SIG-M5 treated with dmso at 0.1 percent for 504 hours (cell line): ENCODE results near the gene MRPS5.
A peak's percentile ranks its signal among the peaks of the same experiment; 100 is the strongest.

ENCODE experiments used
- DNase-seq: peaks from one replicate; lab custom pipeline; 2025; ENCODE audit not compliant: unreplicated experiment; lab: John Stamatoyannopoulos, UW

The MRPS5 gene

DNA sequence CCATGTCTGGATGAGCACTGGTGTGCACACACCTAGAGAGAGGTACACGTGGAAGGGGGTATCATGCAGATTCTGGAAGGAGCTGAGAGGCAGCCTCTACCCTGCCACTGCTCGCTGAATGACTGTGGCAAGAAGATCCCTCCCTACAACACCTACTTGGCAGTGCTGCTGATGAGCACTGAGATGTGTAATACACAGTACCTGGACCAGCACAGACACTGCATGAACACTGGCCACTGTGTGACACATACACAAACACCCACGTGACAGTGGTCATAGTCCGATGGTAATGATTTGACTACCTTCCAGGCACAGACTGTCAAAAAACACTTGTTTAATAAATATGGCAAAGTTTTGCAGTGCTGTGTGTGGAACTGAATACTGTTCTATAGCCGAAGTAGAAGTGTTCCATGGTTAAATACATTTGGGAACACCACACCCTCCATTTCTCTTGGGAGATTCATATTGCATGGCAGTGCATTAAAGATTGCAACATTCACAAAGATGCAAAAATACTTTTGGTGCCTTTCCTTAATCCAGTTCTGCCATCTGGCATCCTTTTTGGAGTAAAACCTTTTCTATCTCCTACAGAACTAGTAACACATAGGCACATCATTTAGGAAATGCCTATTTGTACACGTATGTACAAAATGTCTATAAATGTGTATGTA lies 29.6 kb downstream of the MRPS5 start:
- DNase-seq, result no peak

DNA sequence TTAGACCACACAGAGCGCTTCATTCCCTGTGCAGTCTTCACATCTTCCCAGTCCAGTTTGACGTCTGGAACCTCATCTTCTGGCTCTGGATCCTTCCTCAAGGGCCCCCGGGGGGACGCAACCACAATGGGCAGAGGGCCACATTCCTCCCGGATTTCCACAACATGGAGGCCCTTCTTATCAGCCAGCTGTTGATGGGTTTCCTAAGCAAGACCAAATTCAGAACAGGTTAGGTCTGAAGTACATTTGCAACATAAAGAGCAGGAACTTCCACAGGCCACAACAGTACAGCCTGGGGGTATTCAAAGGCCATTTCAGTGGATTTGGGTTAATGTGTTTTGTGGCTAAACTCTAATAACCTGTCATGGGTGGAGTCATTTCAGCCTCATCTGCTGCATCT lies 34.2 kb downstream of the MRPS5 start:
- no peak for DNase-seq

DNA sequence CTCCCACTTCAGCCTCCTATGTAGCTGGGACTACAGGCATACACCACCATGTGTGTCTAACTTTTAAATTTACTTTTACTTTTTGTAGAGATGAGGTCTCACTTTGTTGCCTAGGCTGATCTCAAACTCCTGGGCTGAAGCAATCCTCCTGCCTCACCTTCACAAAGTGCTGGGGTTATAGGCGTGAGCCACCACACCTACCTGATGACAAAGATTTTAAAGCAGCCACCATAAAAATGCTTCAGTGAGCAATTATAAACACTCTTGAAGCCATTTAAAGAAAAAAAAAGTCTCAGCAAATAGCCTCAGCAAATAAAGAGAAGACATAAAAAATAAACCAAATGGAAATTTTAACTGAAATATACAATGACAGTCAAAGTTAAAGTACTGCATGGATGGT lies 35.6 kb downstream of the MRPS5 start:
- DNase-seq, result no peak

DNA sequence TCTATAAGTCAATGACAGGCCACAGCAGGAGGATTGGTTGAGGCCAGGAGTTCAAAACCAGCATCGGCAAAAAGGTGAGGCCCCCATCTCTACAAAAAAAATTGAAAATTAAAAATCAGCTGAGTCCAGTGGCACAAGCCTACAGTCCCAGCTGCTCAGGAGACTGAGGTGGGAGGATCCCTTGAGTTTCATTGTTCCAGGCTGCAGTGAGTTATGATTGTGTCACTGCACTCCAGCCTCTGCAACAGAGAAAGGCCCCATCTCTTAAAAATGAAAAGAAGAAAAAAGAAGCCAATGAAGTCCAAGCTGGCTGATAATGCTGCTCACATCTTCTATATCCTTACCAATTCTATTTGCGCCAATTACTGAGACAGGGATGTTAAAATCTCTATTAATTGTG lies 39.1 kb downstream of the MRPS5 start:
- no peak for DNase-seq

DNA sequence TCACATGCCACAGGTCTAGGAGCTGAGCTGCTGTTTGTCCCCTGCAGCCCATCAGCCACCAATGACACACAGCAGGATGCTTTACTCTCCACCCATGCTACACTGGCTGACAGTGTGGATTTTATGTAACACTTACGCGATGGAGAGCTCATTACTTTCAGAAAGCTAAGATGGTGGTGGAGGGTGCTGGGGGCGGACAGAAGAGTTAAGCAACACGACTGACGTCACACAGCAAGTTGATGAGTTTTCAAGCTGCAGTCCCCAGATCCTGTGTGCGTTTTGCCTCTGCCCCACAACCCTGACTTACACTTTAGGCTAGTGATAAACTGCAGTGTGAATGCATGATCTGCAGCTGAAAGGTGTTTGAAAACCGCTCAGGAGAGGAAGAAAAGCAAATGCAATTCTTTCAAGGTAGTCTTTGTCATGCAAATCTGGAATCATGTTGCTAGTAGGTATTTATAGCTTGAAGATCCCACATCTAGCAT lies 42.4 kb downstream of the MRPS5 start:
- DNase-seq, result no peak

DNA sequence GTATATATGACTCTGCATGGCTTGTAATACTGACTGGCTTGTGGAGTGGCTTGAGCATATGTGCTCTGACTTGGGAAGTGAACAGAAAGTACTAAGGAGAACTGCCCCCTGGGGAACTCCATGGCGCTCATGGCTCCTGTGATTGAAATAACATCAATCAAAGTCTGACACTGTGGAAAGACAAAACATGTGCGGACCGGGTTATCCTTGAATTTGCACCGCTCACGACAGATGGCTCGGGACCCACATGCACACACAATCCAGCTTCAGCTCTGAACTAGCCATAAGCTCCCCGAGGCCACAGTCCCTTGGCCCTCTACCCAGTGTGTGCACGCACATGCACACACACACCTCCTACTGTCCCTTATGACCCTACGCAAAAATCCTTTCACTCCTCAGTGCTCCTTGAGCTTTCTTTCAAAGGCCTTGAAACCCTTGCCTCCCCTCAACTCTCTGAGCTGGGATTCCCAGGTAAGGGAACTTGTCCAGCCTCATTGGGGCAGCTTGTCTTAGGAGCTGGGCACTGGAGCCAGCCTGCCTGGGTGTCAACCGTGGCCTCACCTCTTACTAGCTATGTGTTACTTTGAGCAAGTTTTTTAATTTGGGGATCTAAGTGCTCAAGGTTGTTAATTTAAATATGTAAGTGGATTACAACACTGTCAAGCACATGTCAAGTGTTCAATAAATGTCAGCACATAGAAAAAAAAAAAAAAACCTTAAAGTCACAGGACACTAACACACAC lies 43.6 kb downstream of the MRPS5 start:
- DNase-seq, result no peak

DNA sequence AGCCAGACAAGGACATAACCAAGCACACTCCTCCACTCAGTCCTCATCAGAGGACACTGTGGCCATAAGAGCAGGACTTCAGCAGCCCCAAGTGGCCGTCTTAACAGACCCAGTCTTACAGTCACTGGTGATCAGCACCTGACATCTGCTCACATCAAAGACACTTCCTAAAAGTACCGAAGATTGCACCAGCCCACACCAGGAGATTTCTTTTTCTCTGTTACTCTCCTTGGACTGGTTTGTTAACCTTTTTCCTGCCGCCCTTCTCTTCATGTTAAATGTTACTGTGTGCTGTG lies 44.1 kb downstream of the MRPS5 start:
- DNase-seq, result no peak

DNA sequence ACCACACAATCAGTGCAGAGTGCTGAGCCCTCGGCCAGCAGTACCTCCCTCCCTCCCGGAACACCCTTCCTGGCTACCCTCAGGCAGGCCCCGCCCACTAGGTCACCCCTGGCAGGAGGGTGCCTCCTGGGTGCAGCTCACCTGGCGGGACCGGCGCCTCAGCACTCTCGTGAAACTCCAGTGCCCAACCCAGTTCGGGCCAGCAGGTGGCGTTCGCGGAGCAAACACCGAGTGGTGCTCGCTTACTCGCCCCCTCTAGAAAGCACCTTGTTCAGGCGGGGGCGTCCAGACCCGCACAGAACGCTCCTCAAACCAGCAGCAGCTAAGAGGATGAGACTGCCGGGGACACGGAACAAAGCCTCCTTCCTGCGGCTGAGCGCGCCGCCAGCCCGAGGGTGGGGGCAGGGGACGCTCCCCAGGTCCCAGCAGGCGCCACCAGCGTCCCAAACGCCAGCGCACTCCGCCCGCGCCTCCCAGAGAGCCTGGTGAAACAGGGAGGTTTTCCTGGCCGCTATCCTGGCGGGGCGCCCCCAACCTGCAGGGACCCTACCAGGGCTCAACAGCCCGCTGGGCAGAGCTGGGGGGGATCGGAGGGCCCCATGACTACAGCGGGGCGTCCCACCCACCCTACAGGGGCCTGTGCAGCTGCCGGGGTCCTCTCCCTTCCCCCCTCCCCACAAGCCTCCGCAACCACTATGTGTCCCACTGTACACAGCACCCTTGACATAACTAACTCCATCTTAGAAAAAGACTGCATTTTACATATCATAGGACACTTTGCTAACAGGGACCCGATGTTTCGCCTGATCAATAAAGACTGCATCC lies 44.7 kb downstream of the MRPS5 start:
- DNase-seq, result peak; percentile 55

DNA sequence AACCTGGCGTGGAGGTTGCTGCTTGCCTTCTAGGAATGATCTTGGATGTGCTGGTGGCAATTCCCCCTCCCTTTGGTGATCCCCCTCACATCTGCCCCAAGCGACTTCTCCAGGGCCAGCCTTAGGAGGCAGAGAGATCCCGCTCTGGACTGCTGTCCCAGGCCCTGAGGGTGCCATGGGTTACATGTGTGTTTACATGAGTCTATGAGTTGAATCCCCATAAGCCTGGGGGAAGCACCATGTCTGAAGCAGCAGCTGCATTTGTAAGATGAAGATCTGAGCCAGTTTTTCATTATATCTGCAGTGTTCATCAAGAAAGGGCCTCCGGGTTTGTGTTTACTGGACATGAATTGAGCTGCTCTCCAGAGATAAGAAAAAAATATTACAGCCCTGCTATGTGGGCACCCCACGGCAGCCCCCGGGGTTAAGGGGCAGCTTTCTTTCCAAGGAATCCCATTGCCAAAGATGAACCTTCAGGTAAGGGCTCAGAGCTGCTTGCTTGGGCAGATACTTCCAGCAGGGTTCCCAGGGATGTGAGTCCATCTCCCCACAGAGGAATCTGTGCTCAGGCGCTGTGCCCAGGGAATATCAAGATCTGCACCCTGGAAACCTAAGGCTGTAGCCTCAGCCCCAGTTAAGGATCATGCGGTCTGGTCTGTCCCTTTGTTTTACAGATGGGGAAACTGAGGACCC lies 46.0 kb downstream of the MRPS5 start:
- no peak for DNase-seq

DNA sequence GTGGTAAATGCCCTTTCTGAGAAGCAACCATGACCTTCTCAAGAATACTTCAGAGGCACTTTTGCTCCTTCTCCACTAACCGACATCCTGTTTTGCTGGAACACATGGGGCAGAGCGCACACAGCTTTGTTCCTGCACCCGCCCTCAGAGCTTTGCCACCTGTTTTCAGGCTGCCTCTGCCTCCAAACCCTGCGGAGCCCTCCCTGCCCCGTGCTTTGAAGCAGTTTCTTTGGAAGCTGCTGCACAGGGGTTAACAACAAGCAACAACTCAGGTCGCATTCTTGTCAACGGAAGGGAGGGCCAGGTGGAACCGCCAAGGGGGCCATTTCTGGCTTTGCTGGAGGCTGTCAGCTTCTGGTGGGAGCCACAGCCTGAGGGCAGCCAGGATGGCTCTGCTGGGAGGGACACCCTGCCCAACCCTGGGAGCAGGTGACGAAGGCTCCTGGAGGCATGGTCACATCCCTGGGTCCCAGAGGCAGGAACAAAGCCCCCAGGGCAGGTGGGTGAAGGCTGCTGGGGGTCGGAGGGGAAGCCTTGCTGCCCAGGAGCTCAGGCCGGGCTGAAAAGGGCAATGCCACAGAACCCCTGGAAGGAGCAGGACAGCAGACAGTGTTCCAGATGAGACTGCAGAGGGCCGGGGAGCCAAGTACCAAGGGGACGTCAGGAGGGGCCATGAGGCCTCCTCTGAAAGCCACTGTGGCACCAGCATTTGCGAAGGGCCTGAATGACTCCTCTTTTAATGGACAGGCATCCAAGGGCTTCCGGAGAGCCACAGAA lies 46.8 kb downstream of the MRPS5 start:
- no peak for DNase-seq

DNA sequence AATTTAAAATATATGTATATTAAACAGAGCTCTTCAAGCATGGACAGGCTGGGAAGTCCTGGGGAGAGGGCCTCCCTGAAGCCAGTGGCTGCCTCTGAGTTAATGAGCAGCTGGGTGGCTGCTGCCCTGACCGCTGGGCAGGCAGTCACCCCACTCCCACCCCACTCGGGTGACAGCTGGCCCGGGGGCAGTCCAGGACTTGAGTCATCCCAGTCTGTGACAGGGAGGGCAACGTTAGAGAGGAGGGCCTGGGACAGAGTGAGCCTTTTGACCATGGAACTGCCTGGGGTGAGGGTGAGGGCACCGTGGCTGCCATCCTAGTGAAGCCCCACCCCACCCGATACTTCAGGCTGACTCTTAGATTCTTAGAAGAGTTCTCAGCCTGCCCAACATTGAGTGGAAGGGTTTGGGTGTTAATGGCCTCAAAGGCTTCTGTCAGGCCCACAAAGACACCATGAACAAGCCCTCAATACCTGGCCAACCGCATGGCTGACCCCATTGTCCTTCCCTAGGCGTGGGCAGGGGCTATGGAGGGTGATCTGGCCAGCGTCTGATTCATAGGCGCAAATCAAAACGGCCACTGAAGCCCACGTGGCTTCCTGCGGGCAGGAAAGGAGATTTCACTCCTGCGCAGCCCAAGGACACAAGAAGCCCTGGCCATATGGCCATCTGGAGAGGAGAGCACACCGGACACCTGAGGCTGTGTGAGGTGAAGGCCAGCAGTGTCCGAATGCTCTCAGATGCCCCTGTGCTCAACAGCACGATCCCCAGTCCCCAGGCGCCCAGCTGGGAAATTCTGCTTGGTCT lies 47.5 kb downstream of the MRPS5 start:
- DNase-seq, result no peak

DNA sequence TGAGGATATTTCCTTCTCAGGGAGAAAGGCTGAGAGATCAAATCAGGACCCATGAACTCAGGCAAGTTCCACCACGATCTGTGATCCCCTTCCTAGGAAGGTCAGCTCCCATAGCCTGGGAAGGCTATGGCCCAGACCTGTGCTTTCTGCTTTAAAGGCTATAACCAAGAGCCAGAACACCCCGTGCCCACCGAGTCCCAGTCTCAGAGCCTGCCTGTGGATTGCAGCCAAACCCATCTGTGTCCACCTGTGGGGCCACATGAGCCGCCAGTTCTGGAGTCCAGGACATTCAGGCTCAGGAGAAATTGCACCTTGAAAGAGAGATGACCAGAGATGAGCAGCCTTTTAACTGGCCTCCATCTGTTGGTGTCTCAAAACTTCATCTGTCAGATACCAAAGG lies 49.2 kb downstream of the MRPS5 start:
- no peak for DNase-seq

DNA sequence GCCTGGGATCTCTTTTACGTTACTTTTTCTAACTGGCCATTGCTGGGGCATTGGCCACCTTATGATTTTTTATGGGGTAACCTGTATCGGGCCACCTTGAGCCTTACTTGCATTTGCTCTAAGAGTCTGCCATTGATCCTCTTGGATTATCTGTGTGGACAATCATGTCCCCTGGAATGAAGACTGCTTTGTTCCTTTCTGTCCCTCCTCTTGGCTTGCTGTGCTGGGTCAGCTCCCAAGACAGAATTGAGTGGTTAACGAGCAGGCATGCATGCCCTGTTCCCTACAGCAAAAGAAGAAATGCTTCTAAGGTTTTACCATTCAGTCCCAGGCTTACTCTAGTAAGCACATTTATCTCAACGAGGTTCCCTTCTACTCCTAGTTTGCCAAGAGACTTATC lies 49.8 kb downstream of the MRPS5 start:
- DNase-seq, result no peak

DNA sequence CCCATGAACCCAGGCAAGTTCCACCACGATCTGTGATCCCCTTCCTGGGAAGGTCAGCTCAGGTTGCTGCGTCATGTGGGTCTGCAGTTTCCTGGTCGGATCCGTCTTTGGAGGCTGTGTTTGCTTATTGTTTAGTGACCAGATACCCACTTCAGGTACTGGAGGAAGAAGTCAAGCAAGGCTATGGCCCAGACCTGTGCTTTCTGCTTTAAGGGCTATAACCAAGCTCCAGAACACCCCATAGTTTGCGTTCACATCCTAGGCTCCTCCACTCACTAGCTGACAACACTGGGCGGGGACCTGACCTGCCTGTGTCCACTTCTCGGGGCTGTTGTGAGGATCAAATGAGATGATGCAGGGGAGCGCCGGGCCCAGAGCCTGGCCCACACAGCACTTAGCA lies 52.1 kb downstream of the MRPS5 start:
- no peak for DNase-seq

DNA sequence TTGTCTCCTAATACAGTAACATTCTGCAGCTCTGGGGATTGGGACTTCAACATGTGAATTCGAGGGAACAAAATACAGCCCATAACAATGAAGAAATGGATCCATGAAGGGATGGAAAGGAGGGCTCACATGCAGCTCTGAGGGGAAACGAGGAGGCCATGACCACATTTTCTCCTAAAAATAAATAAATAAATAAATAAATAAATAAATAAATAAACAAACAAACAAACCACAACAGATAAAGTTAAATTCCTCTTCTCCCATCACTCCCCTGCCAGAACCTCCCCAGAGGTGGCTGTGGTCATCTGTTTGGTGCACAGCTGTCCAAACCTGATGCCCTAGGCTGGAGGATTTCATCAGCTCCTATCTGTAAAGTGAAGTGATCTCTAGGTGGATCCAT lies 53.4 kb downstream of the MRPS5 start:
- DNase-seq, result no peak

DNA sequence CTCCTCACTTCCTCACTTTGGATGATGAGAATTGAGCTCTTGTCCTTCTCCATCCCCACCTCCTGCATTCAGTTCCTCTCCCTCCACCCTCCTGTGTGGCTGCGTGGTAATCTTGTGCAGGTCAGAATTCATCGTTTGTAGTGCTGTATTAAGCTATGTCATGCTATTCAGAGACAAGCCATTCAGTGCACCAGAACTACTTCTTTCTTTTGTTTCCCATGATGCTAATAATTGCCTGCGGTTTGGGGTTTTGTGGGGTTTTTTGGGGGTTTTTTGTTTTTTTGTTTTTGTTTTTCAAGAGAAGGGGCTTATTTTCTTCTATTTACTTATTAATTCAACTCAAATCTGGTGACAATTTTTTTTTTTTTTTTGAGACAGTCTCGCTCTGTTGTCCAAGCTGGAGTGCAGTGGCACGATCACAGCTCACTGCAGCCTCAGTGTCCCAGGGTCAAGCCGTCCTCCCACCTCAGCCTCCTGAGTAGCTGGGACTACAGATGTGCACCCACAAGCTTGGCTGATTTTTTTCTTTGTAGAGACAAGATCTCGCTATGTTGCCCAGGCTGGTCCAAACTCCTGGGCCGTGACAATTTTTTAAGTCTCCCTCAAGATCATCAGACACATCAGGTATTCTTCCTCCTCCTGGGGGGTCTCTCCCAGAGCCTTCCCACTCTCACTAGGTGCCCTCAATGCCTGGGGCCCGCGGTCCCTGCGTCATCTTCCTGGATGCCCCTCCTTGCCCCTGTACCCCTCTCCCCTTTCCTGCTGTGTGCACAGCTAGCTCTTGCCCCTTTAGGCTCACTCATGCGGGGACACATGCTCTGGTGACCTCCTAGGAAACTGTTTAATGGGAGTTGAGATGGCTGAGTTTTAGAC lies 58.3 kb downstream of the MRPS5 start:
- no peak for DNase-seq

DNA sequence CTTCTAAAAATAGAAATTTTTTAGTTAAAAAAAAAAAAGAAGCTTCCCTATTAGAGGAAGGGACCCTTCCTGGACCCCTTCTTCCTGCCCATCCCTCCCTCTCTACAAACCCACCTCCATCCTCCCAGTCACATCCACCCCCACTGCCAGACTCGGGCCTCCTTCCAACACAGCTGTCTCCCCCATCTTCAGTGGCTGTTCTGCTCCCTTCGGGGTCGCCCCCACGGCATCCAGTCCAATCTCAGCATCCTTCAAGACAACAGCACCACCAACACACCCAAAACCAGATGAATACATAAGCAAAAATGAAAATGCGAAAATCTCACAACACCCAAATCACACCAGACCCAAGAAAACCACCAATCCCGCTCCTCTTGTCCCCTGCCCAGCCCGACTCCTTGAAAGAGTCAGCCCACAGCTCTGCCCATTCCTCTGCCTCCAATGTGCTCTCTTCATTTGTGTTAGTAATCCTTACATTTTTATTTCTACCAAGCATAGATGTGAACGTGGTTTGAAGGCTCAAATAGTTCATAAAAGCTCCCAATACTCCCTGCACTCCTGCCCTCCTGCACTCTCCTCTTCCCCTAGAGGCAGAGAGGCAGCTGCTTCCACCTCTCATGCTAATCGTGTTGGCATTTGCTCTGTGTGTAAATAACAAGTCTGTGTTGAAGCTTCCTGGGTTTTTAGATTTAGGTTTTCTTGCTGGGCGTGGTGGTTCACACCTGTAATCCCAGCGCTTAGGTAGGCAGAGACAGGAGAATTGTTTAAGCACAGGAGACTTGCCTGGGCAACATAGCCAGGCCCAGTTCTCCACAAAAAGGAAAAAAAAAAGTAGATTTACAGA lies 59.1 kb downstream of the MRPS5 start:
- peak; percentile 17 for DNase-seq

DNA sequence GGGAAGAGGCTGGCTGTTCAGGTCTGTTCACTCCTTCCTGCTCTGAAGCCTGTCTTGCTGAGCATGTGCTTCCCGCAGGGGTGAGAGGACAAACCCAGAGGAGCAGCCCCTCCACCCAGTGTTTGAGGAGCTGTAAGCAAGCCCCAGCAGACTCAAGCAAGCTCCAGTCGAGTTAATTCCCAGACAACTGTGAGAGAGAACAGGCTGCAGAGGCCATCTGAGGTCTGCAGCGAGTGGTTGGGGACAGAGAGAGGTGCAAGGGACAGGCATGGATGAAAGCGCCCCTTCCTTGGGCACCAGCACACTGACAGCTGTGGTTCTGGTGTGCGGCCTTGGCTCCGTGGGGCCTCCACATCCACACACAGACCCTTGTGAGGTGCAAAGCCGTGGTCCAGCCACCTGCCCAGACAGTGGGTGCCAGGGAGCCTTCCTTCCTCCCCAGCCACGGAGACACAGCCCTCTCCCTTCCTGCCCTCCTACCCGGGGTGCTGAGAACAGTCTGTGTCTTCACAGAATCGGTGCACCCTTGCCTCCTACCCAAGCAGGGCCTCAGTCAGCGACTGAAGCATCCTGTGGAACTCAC lies 59.9 kb downstream of the MRPS5 start:
- no peak for DNase-seq
